Neural progenitor cell (in vitro differentiated cells): ENCODE data around the gene SLC35F4. TPM values are rescaled to one million over a fixed set of nuclear protein-coding genes. Genes with fewer than 3 reads are reported as not detected.
A peak's percentile ranks its signal among the peaks of the same experiment; 100 is the strongest.

Source experiments
- DNase-seq: peaks from one replicate; pipeline ENCODE4 v3.0.0-alpha.2; 2016; ENCODE audit warnings: low spot score
- H2AFZ ChIP-seq: fragments of 200-600 bp; sonication (generic); replicated peaks from 2 replicates; pipeline ENCODE4 v1.6.1; 2016; ENCODE audit warnings: antibody characterized with exemption
- H3F3A ChIP-seq: fragments of 200-600 bp; sonication (generic); 2 replicates; pipeline ENCODE4 v1.6.1; 2016; ENCODE audit warnings: antibody characterized with exemption, low read depth
- H3K27ac ChIP-seq: fragments of 200-600 bp; sonication (generic); 2 replicates; pipeline ENCODE4 v1.5.1; 2016; ENCODE audit warnings: mild to moderate bottlenecking
- H3K27me3 ChIP-seq: fragments of 200-600 bp; sonication (generic); 2 replicates; pipeline ENCODE4 v1.6.1; 2016; ENCODE audit warnings: mild to moderate bottlenecking, moderate library complexity
- H3K36me3 ChIP-seq: fragments of 200-600 bp; sonication (generic); 2 replicates; pipeline ENCODE4 v1.5.1; 2016
- H3K4me1 ChIP-seq: fragments of 200-600 bp; sonication (generic); 2 replicates; pipeline ENCODE4 v1.6.1; 2016; ENCODE audit warnings: mixed run types
- H3K4me2 ChIP-seq: fragments of 200-600 bp; sonication (generic); 2 replicates; pipeline ENCODE4 v1.6.1; 2016
- H3K4me3 ChIP-seq: fragments of 200-600 bp; sonication (generic); 2 replicates; pipeline ENCODE4 v1.5.1; 2016
- H3K79me2 ChIP-seq: fragments of 200-600 bp; sonication (generic); 2 replicates; pipeline ENCODE4 v1.6.1; 2016; ENCODE audit warnings: low read depth
- H3K9ac ChIP-seq: fragments of 200-600 bp; sonication (generic); 2 replicates; pipeline ENCODE4 v1.6.1; 2016
- H3K9me3 ChIP-seq: fragments of 200-600 bp; sonication (generic); 2 replicates; pipeline ENCODE4 v1.5.1; 2016; ENCODE audit warnings: low read depth
- H4K20me1 ChIP-seq: fragments of 200-600 bp; sonication (generic); 2 replicates; pipeline ENCODE4 v1.6.1; 2016; ENCODE audit warnings: low read depth
- H3K27ac Mint-ChIP-seq: 3 replicates; pipeline ENCODE4 v1.8.0; 2021; ENCODE audit warnings: mixed read lengths
- H3K27me3 Mint-ChIP-seq: 2 replicates; pipeline ENCODE4 v1.8.0; 2022; ENCODE audit warnings: low read depth, mild to moderate bottlenecking, inconsistent platforms, moderate library complexity, mixed read lengths; ENCODE audit not compliant: insufficient read depth
- H3K36me3 Mint-ChIP-seq: 3 replicates; pipeline ENCODE4 v1.8.0; 2021; ENCODE audit warnings: mixed read lengths
- H3K4me1 Mint-ChIP-seq: 3 replicates; pipeline ENCODE4 v1.8.0; 2021; ENCODE audit warnings: mixed read lengths
- H3K4me3 Mint-ChIP-seq: 3 replicates; pipeline ENCODE4 v1.8.0; 2021; ENCODE audit warnings: mild to moderate bottlenecking, moderate library complexity, mixed read lengths
- H3K9me3 Mint-ChIP-seq: 3 replicates; pipeline ENCODE4 v1.8.0; 2020; ENCODE audit warnings: mixed read lengths
- EZH2 ChIP-seq: fragments of 200-600 bp; sonication (generic); IDR thresholded peaks from 2 replicates; pipeline ENCODE4 v1.6.1; 2017; ENCODE audit warnings: antibody characterized with exemption, mild to moderate bottlenecking, moderate library complexity
- EZH2phosphoT487 ChIP-seq: fragments of 200-600 bp; sonication (generic); IDR thresholded peaks from 2 replicates; pipeline ENCODE4 v1.6.1; 2017; ENCODE audit warnings: antibody characterized with exemption
- total RNA-seq: library from RNA; depleted of rRNA; stranded (reverse); fragments of >200 nt; gene quantifications from 2 replicates; pipeline ENCODE4 v1.2.3, GENCODE V29; 2015; ENCODE audit warnings: low replicate concordance
- TF ChIP-seq, protein P1 (sequence below): fragments of 200-600 bp; sonication (generic); IDR thresholded peaks from 2 replicates; pipeline ENCODE4 v1.5.1; 2017; ENCODE audit warnings: antibody characterized with exemption, mild to moderate bottlenecking

SLC35F4 gene
- total RNA-seq, 1 donor from 2014 or later, result not detected

DNA sequence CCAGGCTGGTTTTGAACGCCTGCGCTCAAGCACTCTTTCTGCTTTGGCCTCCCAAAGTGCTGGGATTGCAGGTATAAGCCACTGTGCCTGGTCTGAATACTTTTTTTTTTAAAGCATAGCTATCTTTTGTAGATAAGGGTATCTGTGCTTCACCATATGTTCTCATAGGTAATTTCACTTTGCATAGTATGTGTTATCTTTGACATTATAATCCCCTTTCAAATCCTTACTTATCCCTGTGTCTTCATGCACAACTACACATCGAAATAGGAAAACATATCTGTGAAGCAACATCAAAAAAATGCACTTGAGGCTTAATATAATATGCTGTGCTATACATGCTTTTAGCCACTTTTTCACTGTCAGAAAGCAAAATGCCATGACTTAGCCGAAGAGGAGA lies 94.1 kb downstream of the SLC35F4 start:
- no peak overlapping the region for H3K4me3 Mint-ChIP-seq
- no peak overlapping the region for H3K4me2 ChIP-seq
- H3K27ac Mint-ChIP-seq, result no peak overlapping the region
- no peaks in the 10 kb centered on the region for H3K36me3 Mint-ChIP-seq
- TF ChIP-seq, protein P1, sequence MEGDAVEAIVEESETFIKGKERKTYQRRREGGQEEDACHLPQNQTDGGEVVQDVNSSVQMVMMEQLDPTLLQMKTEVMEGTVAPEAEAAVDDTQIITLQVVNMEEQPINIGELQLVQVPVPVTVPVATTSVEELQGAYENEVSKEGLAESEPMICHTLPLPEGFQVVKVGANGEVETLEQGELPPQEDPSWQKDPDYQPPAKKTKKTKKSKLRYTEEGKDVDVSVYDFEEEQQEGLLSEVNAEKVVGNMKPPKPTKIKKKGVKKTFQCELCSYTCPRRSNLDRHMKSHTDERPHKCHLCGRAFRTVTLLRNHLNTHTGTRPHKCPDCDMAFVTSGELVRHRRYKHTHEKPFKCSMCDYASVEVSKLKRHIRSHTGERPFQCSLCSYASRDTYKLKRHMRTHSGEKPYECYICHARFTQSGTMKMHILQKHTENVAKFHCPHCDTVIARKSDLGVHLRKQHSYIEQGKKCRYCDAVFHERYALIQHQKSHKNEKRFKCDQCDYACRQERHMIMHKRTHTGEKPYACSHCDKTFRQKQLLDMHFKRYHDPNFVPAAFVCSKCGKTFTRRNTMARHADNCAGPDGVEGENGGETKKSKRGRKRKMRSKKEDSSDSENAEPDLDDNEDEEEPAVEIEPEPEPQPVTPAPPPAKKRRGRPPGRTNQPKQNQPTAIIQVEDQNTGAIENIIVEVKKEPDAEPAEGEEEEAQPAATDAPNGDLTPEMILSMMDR, result no peak
- TF ChIP-seq EZH2 (no peak), EZH2phosphoT487 (no peak)
- no peaks in the 10 kb centered on the region for H3K27me3 ChIP-seq
- no peak for DNase-seq
- no peaks in the 10 kb centered on the region for H4K20me1 ChIP-seq
- H3F3A ChIP-seq, result no peaks in the 10 kb centered on the region
- H3K9me3 ChIP-seq, result no peaks in the 10 kb centered on the region
- H3K27me3 Mint-ChIP-seq, result no peaks in the 10 kb centered on the region
- no peaks in the 10 kb centered on the region for H3K79me2 ChIP-seq
- H3K36me3 ChIP-seq, result no peaks in the 10 kb centered on the region
- H3K9me3 Mint-ChIP-seq, result peaks cover 4% of the 10 kb centered on the region
- H3K4me1 ChIP-seq, result no peaks in the 10 kb centered on the region
- H3K9ac ChIP-seq, result no peak overlapping the region
- H3K4me1 Mint-ChIP-seq, result no peaks in the 10 kb centered on the region
- no peak overlapping the region for H3K4me3 ChIP-seq
- H2AFZ ChIP-seq, result no peak overlapping the region
- H3K27ac ChIP-seq, result no peak overlapping the region

DNA sequence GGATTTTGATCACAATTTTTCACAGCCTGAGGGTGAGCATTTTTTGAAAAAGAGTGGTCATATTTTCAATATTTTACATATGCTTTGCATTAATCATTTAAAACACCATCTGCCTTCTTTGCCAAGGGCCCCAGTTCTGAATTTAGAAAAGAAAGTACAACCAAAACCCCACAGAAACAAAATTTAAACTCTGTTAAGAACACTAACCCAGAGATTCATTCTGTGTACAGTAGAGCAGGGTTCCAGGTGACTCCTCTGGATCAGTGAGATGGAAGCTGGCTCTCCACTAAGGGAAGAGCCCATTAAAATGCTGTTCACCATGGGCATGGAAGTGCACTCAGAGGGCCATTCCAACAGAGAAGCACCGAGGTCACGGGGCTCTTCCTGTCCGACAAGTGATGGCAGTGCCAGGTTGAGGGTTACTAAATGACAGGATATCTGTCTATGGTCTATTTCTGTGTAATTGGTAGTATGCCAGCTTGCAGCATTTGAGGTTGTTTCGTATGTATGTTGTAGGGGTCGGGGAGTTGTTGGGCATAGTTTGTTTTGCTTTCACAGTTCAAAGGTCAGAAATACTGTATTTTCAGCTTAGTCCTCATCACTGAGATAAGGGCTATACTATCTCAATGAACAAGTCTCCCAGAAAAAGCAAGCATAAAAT lies 95.9 kb downstream of the SLC35F4 start:
- H3K36me3 ChIP-seq, result no peaks in the 10 kb centered on the region
- no peaks in the 10 kb centered on the region for H3K9me3 ChIP-seq
- no peaks in the 10 kb centered on the region for H3K27me3 ChIP-seq
- Mint-ChIP-seq H3K36me3 (no peaks in the 10 kb centered on the region), H3K4me1 (no peaks in the 10 kb centered on the region), H3K4me3 (no peak overlapping the region), H3K9me3 (no peaks in the 10 kb centered on the region), H3K27ac (no peak overlapping the region), H3K27me3 (no peaks in the 10 kb centered on the region)
- no peak overlapping the region for H3K4me2 ChIP-seq
- no peak for TF ChIP-seq EZH2
- TF ChIP-seq, protein P1, result no peak
- TF ChIP-seq EZH2phosphoT487, result no peak
- H3K4me1 ChIP-seq, result no peaks in the 10 kb centered on the region
- no peak overlapping the region for H3K9ac ChIP-seq
- no peaks in the 10 kb centered on the region for H4K20me1 ChIP-seq
- no peak for DNase-seq
- no peaks in the 10 kb centered on the region for H3F3A ChIP-seq
- no peak overlapping the region for H3K4me3 ChIP-seq
- no peak overlapping the region for H2AFZ ChIP-seq
- no peak overlapping the region for H3K27ac ChIP-seq
- no peaks in the 10 kb centered on the region for H3K79me2 ChIP-seq

DNA sequence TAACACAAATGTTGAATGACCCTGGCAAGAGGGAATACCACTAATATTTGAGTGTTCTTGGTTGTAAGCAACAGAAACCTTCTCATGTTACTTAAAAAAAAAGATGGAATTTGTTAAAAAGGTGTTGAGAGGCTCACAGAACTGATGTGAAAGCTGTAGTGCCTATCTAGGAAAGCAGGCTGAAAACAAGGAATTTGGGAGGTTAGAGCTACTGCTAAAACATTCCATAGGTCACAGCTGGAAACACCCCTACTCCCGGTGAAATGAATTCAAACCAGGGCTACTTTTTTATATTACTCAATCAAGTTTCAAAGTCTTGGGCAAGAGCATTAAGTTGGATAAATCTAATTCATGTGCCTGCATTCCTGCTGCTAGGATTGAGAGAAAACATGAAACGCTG lies 104.1 kb downstream of the SLC35F4 start:
- no peak for TF ChIP-seq EZH2phosphoT487
- no peak for TF ChIP-seq EZH2
- TF ChIP-seq, protein P1, result no peak
- Histone ChIP-seq H3K27me3 (no peaks in the 10 kb centered on the region), H3K4me2 (no peak overlapping the region), H2AFZ (peak overlapping the region; percentile 50), H3K36me3 (no peaks in the 10 kb centered on the region), H3K79me2 (no peaks in the 10 kb centered on the region), H3K9ac (no peak overlapping the region), H4K20me1 (no peaks in the 10 kb centered on the region), H3F3A (no peaks in the 10 kb centered on the region), H3K4me1 (peaks cover 8% of the 10 kb centered on the region), H3K27ac (no peak overlapping the region), H3K4me3 (no peak overlapping the region), H3K9me3 (no peaks in the 10 kb centered on the region)
- peak; percentile 15 for DNase-seq
- Mint-ChIP-seq H3K4me3 (no peak overlapping the region), H3K9me3 (no peaks in the 10 kb centered on the region), H3K27ac (no peak overlapping the region), H3K27me3 (no peaks in the 10 kb centered on the region), H3K36me3 (no peaks in the 10 kb centered on the region), H3K4me1 (peaks cover 10% of the 10 kb centered on the region)
